EH (cell line): ENCODE data around the gene PRLR.
"Not testable (repeated sequence)": the region's sequence is repeated elsewhere in the genome, so short reads cannot be mapped to it uniquely, and the experiment has no call there.

Source experiments
- DNase-seq: peaks from one replicate; pipeline ENCODE4 v3.0.0-alpha.2; 2015; ENCODE audit warnings: low read depth

PRLR gene

GRCh38 chr5:35127006-35127405 lies 103.3 kb downstream of the PRLR start:
- no peak for DNase-seq

- DNase-seq = no peak
Observed at GRCh38 chr5:35125746-35126145, 104.5 kb downstream of the PRLR start.

GRCh38 chr5:35124932-35125331 lies 105.4 kb downstream of the PRLR start:
- DNase-seq = no peak

- DNase-seq = no peak
Observed at GRCh38 chr5:35122819-35123218, 107.5 kb downstream of the PRLR start.

- no peak for DNase-seq
Observed at GRCh38 chr5:35120715-35121114, 109.6 kb downstream of the PRLR start.

- DNase-seq = peak; percentile 81
Observed at GRCh38 chr5:35117967-35118366, 112.3 kb downstream of the PRLR start.

GRCh38 chr5:35115920-35116319 lies 114.4 kb downstream of the PRLR start:
- no peak for DNase-seq

GRCh38 chr5:35114698-35115097 lies 115.6 kb downstream of the PRLR start:
- DNase-seq = no peak

- no peak for DNase-seq
Observed at GRCh38 chr5:35112300-35112699, 118.0 kb downstream of the PRLR start.

- not testable (repeated sequence) for DNase-seq
Observed at GRCh38 chr5:35104550-35104949, 125.7 kb downstream of the PRLR start.

- DNase-seq = no peak
Observed at GRCh38 chr5:35103637-35104299, 126.5 kb downstream of the PRLR start.

- DNase-seq = not testable (repeated sequence)
Observed at GRCh38 chr5:35101720-35102119, 128.6 kb downstream of the PRLR start.

GRCh38 chr5:35101016-35101415 lies 129.3 kb downstream of the PRLR start:
- DNase-seq = no peak

GRCh38 chr5:35098214-35098613 lies 132.1 kb downstream of the PRLR start:
- no peak for DNase-seq

GRCh38 chr5:35096932-35097331 lies 133.4 kb downstream of the PRLR start:
- no peak for DNase-seq

GRCh38 chr5:35096216-35096615 lies 134.1 kb downstream of the PRLR start:
- DNase-seq = no peak

GRCh38 chr5:35095366-35095765 lies 134.9 kb downstream of the PRLR start:
- no peak for DNase-seq

- no peak for DNase-seq
Observed at GRCh38 chr5:35094948-35095347, 135.3 kb downstream of the PRLR start.

GRCh38 chr5:35092703-35093102 lies 137.6 kb downstream of the PRLR start:
- DNase-seq = no peak

GRCh38 chr5:35091704-35092103 lies 138.6 kb downstream of the PRLR start:
- no peak for DNase-seq

GRCh38 chr5:35089334-35090314 lies 140.7 kb downstream of the PRLR start:
- peak; percentile 77 for DNase-seq

- peak; percentile 66 for DNase-seq
Observed at GRCh38 chr5:35087991-35088390, 142.3 kb downstream of the PRLR start.

- DNase-seq = no peak
Observed at GRCh38 chr5:35083150-35083549, 147.1 kb downstream of the PRLR start.
